Gastrocnemius medialis (tissue), 4 donors: ENCODE results near the gene HMCN2.

Experiments used
- POLR2A ChIP-seq, 2 donors: fragments of 450-650 bp; IDR thresholded peaks; one replicate each; pipeline ENCODE4 v1.6.1; 2017; ENCODE audit warnings: antibody characterized with exemption in 2 of 2, mild to moderate bottlenecking in 2 of 2, moderate library complexity in 2 of 2
- TF ChIP-seq, protein P1 (sequence below), 5 experiments: fragments of 450-650 bp in 3 of 5; fragments of 200-600 bp in 2 of 5; sonication (generic) in 2 of 5; IDR thresholded peaks in 4 of 5; conservative IDR thresholded peaks in 1 of 5; 1 replicate in 4 of 5; 2 replicates in 1 of 5; pipeline ENCODE4 v1.5.1; 2016 to 2019; ENCODE audit warnings: antibody characterized with exemption in 5 of 5, mild to moderate bottlenecking in 3 of 5, moderate library complexity in 3 of 5

GRCh38 chr9:130315446-130316226, 50.1 kb downstream of the HMCN2 start:
- TF ChIP-seq, protein P1, sequence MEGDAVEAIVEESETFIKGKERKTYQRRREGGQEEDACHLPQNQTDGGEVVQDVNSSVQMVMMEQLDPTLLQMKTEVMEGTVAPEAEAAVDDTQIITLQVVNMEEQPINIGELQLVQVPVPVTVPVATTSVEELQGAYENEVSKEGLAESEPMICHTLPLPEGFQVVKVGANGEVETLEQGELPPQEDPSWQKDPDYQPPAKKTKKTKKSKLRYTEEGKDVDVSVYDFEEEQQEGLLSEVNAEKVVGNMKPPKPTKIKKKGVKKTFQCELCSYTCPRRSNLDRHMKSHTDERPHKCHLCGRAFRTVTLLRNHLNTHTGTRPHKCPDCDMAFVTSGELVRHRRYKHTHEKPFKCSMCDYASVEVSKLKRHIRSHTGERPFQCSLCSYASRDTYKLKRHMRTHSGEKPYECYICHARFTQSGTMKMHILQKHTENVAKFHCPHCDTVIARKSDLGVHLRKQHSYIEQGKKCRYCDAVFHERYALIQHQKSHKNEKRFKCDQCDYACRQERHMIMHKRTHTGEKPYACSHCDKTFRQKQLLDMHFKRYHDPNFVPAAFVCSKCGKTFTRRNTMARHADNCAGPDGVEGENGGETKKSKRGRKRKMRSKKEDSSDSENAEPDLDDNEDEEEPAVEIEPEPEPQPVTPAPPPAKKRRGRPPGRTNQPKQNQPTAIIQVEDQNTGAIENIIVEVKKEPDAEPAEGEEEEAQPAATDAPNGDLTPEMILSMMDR (IDR thresholded peaks at IDR 0.05 in 4 of 5, conservative IDR thresholded peaks at IDR 0.05 in 1 of 5), result no peak
- TF ChIP-seq POLR2A (IDR thresholded peaks at IDR 0.05), result no peak
